Panc1 (cell line): ENCODE data around the gene CEACAM16. TPM values are rescaled to one million over a fixed set of nuclear protein-coding genes. Genes with fewer than 3 reads are reported as not detected.

Experiments
- ATAC-seq: fragments of 200-7000 bp; cut with Tn5 transposase; 2 replicates; pipeline ENCODE4 v1.9.1; 2020; ENCODE audit warnings: mild to moderate bottlenecking, moderate library complexity
- BruUV-seq: library from RNA; stranded (reverse); fragments of 400-500 nt; replicated peaks from 2 replicates; lab custom pipeline; 2021; lab: Mats Ljungman, UMichigan
- CTCF ChIA-PET: fragments of 300-600 bp; sonication (Branson Sonifier 250); formaldehyde crosslinking; loops from one replicate; lab custom pipeline; 2022; ENCODE audit warnings: antibody characterized with exemption; lab: Charles Lee
- POLR2A ChIA-PET: fragments of 300-600 bp; sonication (Branson Sonifier 250); formaldehyde crosslinking; loops from one replicate; lab custom pipeline; 2022; ENCODE audit warnings: antibody characterized with exemption; lab: Charles Lee
- DNase-seq: peaks from one replicate; pipeline ENCODE4 v3.0.0-alpha.2; 2010; ENCODE audit warnings: low read depth, low spot score
- H3K27ac ChIP-seq: 2 replicates; pipeline ENCODE4 v1.5.1; 2011; ENCODE audit warnings: mild to moderate bottlenecking, low read length, inconsistent platforms
- H3K27me3 ChIP-seq: fragments of 200-500 bp; sonication (Bioruptor generic); 2 replicates; pipeline ENCODE4 v1.6.0; 2014; ENCODE audit warnings: low read length, inconsistent platforms; ENCODE audit not compliant: control insufficient read depth, insufficient read depth
- H3K36me3 ChIP-seq: fragments of 200-500 bp; sonication (Bioruptor generic); 2 replicates; pipeline ENCODE4 v1.5.1; 2014; ENCODE audit warnings: inconsistent platforms, mild to moderate bottlenecking, low read length, moderate library complexity; ENCODE audit not compliant: control insufficient read depth, insufficient read depth
- H3K4me1 ChIP-seq: 2 replicates; pipeline ENCODE4 v1.5.1; 2011; ENCODE audit warnings: inconsistent platforms, mild to moderate bottlenecking, low read length, moderate library complexity; ENCODE audit not compliant: control insufficient read depth, insufficient read depth
- H3K4me3 ChIP-seq, 2 experiments: 2 replicates each; pipeline ENCODE4 v1.5.1; 2011 to 2012; ENCODE audit warnings: low read depth in 2 of 2, low read length in 2 of 2, mild to moderate bottlenecking in 2 of 2, inconsistent platforms in 1 of 2, moderate library complexity in 1 of 2
- H3K9me3 ChIP-seq: fragments of 200-500 bp; sonication (Bioruptor generic); 2 replicates; pipeline ENCODE4 v1.5.1; 2014; ENCODE audit warnings: low read depth, mild to moderate bottlenecking, inconsistent platforms, low read length, moderate library complexity; ENCODE audit not compliant: control insufficient read depth, insufficient read depth
- POLR2AphosphoS5 ChIP-seq: IDR thresholded peaks from 2 replicates; pipeline ENCODE4 v1.6.1; 2012; ENCODE audit warnings: mild to moderate bottlenecking, low read depth, low read length, moderate library complexity
- REST ChIP-seq, 2 experiments: IDR thresholded peaks; 2 replicates each; pipeline ENCODE4 v1.6.1; 2011 to 2012; ENCODE audit warnings: low read depth in 2 of 2, control low read depth in 1 of 2, low read length in 1 of 2, mild to moderate bottlenecking in 1 of 2, moderate library complexity in 1 of 2; ENCODE audit not compliant: insufficient read depth in 1 of 2
- SIN3A ChIP-seq: IDR thresholded peaks from 2 replicates; pipeline ENCODE4 v1.6.1; 2012; ENCODE audit warnings: low read depth, mild to moderate bottlenecking, low read length, moderate library complexity, borderline replicate concordance; ENCODE audit not compliant: insufficient read depth
- TCF7L2 ChIP-seq: IDR thresholded peaks from 2 replicates; pipeline ENCODE4 v1.6.1; 2011; ENCODE audit warnings: mild to moderate bottlenecking, low read depth, low read length, inconsistent platforms
- in situ Hi-C: cut with HindIII; loops from 2 replicates; pipeline ENCODE4 v1.10.0; 2016; ENCODE audit warnings: low sequenced_read_pairs, low pct_unique_long_range_greater_than_20kb
- intact Hi-C: fragments of 100-400 bp; cut with micrococcal nuclease; formaldehyde crosslinking; loops from one replicate; pipeline ENCODE4 v1.10.0; 2022; ENCODE audit not compliant: unreplicated experiment
- total RNA-seq: library from RNA; stranded (reverse); gene quantifications from one replicate; pipeline ENCODE4 v1.2.1, GENCODE V29; 2021; ENCODE audit not compliant: unreplicated experiment
- TF ChIP-seq, protein P1 (sequence below): fragments of 450-650 bp; IDR thresholded peaks from 2 replicates; pipeline ENCODE4 v1.5.1; 2017; ENCODE audit warnings: mild to moderate bottlenecking

Gene CEACAM16
- total RNA-seq, 1 experiment from 2014 or later: not detected

- no peak for ATAC-seq
- H3K4me3 ChIP-seq: no peak overlapping the region
- no peaks in the 10 kb centered on the region for H3K27me3 ChIP-seq
- intact Hi-C loops: no loop called here
- no peak for DNase-seq
- H3K36me3 ChIP-seq: no peaks in the 10 kb centered on the region
- POLR2A ChIA-PET: no interaction called here
- in situ Hi-C loops: no loop called here
- no peaks in the 10 kb centered on the region for H3K9me3 ChIP-seq
- TF ChIP-seq, protein P1, sequence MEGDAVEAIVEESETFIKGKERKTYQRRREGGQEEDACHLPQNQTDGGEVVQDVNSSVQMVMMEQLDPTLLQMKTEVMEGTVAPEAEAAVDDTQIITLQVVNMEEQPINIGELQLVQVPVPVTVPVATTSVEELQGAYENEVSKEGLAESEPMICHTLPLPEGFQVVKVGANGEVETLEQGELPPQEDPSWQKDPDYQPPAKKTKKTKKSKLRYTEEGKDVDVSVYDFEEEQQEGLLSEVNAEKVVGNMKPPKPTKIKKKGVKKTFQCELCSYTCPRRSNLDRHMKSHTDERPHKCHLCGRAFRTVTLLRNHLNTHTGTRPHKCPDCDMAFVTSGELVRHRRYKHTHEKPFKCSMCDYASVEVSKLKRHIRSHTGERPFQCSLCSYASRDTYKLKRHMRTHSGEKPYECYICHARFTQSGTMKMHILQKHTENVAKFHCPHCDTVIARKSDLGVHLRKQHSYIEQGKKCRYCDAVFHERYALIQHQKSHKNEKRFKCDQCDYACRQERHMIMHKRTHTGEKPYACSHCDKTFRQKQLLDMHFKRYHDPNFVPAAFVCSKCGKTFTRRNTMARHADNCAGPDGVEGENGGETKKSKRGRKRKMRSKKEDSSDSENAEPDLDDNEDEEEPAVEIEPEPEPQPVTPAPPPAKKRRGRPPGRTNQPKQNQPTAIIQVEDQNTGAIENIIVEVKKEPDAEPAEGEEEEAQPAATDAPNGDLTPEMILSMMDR: no peak
- no peak for TF ChIP-seq SIN3A
- TF ChIP-seq TCF7L2: no peak
- no peak for TF ChIP-seq POLR2AphosphoS5
- no peak for TF ChIP-seq REST (IDR thresholded peaks at IDR 0.05; ENCODE audit: insufficient read depth in 1 of 2, low read depth in 2 of 2, low read length in 1 of 2)
- no peak overlapping the region; the same call in 1 of the 2 replicates for H3K27ac ChIP-seq
- no peaks in the 10 kb centered on the region for H3K4me1 ChIP-seq
- CTCF ChIA-PET: no interaction called here
- no TSS peak for BruUV-seq
Measured at GRCh38 chr19:44700547-44700946, 1.6 kb downstream of the CEACAM16 start.

DNA sequence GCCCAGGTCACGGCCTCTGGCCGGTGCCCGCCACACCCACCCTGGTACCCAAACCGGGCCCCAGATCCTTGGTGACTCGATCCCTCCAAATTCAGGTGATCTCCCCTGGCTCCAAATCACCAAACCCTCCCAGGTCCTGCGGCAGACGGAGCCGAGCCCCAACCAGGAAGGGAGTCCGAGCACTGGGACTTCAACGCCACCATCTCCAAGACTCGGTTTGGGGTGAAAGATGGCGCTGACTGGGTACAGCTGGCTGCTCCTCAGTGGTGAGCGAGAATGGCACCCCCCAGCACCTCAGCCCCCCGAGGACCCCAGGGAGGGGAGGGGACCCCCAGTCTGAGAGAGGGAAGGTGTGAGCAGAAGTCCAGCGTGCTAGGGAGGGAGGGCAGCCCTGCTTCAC, 2.3 kb downstream of the CEACAM16 start:
- Histone ChIP-seq H3K27me3 (no peaks in the 10 kb centered on the region), H3K4me1 (no peaks in the 10 kb centered on the region), H3K4me3 (no peak overlapping the region), H3K27ac (no peak overlapping the region), H3K36me3 (no peaks in the 10 kb centered on the region), H3K9me3 (no peaks in the 10 kb centered on the region)
- intact Hi-C loops (no loop called here), in situ Hi-C loops (no loop called here)
- no peak for ATAC-seq
- TF ChIP-seq SIN3A (no peak), REST (IDR thresholded peaks at IDR 0.05; ENCODE audit: insufficient read depth in 1 of 2, low read depth in 2 of 2, low read length in 1 of 2) (no peak), TCF7L2 (no peak), POLR2AphosphoS5 (no peak)
- TF ChIP-seq, protein P1: no peak
- no peak for DNase-seq
- CTCF ChIA-PET: interaction anchor here (0.8 kb wide), 1 partner anchor 10 kb away, joined by 10 read pairs; no protein-coding TSS in a partner anchor
- POLR2A ChIA-PET: no interaction called here
- no TSS peak for BruUV-seq
